ENCODE data around the gene FRMPD1.

The FRMPD1 gene

DNA sequence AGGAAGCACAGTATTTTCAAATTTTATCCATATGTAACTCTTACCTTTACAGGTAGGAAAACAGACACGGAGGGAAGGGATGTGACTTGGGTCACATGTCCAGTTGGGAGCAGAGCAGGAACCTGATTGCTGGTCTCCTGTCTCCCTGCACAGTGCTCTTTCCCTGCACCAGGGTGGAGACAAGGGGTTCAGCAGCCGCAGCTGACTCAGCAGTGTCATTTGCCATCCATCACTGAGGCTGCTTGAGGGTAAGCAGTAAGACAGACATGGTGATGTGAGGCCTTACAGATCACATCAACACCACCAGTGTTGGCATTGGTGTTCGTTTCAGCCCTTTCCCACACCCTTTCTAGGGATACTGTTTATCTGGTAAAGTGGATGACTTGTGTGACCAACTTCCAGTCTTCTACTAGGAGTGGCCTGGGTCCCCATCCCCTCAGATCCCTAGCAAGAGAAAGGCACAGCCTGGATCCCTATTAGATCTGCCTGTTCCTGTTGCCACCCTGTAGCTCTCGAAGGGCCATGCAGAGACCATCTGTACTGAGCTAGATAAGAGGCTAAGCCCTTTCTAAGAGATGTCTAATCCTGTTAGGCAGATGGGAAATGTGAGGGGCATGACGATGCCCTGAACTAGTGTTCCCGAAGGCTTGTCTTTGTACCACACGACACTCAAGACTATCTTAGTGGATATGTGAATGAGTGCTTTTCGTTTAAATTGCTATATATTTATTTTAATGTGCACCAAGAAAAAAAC is 29.1 kb downstream of the FRMPD1 start:
- no peak for DNase-seq

DNA sequence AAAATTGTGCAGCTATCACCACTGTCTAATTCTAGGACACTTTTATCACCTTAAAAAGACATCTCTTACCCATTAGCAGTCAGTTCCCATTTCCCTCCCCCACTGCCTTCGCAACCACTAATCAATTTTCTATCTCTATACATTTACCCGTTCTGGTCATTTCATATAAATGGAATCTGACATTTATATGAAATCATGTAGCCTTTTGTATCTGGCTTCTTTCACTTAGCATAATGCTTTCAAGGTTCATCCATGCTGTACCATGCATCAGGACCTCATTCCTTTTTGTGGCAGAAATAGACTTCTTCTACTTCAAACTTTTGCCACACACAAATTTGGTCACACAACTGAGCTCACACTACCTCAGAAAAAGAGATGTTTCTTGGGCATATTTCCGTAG is 32.2 kb downstream of the FRMPD1 start:
- DNase-seq: no peak

DNA sequence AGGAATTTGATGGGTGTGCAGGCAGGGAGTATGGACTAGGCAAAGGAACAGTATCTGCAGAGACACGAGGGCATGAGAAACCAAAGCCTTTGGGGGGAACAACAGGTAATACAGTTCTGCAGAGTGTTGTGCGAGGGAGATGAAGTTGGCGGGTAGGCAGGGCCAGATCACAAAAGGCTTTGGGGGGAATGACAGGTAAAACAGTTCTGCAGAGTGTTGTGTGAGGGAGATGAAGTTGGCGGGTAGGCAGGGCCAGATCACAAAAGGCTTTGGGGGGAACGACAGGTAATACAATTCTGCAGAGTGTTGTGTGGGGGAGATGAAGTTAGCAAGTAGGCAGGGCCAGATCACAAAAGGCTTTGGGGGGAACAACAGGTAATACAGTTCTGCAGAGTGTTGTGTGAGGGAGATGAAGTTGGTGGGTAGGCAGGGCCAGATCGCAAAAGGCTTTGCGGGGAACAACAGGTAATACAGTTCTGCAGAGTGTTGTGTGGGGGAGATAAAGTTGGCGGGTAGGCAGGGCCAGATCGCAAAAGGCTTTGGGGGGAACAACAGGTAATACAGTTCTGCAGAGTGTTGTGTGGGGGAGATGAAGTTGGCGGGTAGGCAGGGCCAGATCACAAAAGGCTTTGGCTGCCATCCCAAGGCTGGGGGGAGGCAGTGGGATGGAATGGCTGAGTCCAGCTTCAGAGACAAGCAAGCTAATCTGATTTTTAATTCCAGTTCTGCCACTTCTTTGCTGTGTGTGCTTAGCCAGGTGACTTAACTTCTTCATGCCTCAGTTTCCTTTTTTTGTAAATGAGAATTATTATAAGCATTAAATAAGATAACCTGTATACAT is 33.0 kb downstream of the FRMPD1 start:
- DNase-seq: no peak

DNA sequence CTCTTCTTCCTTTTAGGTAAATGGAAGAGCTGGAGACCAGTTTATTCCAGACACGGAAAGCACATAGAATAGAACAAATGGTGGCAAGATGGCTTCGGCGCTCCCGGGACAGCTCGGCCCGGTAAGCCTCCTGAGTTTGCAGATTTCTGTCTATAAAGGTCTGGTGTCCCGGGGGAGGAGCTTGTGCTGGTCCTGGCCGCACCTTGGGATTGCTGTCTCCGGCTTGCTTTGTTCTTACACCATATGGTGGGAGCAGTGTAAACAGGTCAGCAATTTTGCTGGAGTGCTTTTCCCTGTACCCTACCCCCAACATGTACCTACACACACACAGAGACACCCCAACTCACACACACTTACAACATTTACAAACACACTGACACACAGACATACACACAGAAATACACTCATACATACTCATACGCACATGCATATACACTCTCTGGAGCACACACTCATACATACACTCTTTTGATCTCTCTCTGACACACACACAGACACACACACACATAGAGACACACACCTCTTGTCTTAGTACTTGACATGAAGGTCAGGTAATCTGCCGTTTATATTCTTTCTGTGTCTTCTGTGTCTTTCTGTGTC is 42.0 kb downstream of the FRMPD1 start:
- no peak for DNase-seq

DNA sequence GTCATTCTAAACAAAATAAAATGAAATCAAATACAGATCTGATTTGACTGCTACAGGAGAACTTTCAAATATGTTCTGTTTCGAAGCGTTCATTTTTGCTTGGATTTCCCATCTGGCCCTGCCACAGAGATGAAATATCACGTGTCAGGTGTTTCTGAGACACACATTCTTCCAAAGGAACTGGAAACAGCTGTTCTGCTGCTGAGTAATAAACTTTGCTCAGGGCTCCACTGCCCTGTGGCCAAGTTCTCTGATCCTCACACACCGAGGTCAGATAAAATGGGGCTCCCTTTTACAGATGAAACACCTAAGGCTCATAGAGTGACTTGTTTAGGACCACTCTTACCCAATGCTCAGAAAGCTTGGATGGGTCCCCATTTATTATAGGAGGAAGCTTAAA is 42.5 kb downstream of the FRMPD1 start:
- no peak for DNase-seq

DNA sequence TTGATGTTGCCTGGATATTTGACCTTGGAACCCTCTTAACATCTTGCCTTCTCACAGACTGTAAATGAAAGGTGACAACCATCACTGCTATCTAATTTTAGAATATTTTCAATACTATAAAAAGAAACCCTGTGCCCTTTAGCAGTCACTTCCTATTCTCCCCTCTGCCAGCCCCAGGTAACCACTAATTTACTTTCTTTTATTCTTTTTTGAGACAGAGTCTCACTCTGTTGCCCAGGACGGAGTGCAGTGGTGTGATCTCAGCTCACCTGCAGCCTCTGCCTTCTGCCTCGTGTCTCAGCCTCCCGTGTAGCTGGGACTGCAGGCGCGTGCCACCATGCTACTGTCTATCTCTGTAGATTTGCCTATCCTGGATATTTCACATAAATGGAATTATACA is 43.6 kb downstream of the FRMPD1 start:
- DNase-seq: no peak

DNA sequence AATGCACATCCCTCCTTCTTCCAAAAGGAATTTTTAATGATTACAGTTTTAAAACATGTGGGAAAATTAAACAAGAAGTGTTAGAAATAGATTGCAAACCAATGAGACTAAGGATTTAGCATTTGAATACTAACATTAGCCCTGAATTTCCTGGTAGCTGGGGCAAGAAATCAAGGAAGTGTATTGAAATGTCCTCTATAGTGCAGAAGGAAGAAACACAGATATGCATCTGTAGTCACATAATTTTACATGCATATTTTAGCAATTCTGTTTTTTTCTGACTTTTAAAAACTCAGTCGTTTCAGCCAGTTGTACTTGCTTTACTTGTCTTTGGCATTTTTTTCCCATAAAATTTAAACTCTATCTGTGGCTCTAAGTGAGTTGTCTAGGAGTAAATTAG is 45.8 kb downstream of the FRMPD1 start:
- DNase-seq: no peak

DNA sequence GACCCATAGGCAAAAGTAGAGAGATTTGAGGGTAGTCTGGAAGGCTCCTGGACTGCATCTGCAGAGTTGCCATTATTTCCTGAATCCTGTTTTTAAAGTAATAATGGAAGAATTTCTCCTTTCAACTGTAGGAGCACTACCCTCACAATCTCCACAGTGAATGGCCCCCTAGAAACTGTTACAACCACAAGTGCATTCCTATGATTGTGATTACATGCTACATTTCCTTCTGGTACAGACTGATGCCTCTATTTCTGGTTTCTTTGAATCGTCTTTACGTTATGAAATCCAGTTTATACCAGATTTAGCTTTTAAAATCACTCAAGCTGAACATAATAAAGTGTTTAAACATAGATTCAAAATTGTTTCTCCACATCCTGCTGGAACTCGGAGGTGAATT is 49.4 kb downstream of the FRMPD1 start:
- no peak for DNase-seq

DNA sequence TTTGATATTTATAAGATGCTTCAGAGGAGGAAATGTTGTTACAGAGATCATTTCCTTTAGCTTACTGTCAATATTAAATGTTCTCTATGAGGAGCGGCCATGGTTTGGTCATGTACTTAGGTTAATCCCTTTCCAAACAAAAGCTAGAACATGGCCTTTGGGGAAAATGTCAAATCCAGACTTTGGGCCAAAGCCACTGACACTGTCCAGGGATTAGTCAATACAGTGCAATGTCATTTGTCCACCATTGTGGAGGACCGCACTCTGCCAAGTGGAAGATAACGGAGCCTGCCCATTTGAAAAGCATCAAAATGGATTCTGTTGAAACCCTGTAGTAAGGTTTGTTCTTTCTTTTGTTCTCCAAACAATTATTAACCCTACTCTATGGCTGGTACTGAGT is 50.1 kb downstream of the FRMPD1 start:
- DNase-seq: no peak

DNA sequence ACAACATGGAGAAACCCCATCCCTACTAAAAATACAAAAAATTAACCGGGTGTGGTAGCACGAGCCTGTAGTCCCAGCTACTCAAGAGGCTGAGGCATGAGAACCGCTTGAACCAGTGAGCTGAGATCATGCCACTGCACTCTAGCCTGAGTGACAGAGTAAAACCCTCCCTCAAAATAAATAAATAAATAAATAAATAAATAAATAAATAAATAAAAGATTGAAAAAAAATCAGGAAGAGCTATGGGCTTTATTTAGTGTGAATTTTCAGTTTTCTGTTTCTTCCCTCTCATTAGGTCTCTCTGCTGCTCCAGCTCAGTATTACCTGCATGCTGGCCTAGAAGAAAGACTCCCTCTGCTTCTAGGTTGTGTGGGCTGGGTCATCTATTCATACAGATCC is 55.0 kb downstream of the FRMPD1 start:
- DNase-seq: no peak

DNA sequence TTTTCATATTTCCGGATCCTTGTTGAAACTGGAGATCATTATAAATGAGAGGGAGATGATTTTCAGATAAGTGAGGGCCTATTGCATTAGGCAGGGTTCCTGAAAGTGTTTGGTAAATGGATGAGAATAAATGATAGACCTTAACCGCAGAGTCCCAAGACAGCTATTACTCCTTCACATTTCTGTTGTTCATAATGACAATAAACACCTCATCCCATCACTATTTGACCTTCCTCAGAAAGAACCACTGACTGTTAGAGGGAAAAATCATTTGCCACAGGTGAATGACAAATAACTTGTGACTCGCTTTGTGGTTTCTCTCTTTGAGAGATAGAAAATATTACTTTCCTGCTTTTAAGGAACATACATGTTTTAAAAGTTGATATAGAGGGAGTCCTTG is 55.5 kb downstream of the FRMPD1 start:
- no peak for DNase-seq

DNA sequence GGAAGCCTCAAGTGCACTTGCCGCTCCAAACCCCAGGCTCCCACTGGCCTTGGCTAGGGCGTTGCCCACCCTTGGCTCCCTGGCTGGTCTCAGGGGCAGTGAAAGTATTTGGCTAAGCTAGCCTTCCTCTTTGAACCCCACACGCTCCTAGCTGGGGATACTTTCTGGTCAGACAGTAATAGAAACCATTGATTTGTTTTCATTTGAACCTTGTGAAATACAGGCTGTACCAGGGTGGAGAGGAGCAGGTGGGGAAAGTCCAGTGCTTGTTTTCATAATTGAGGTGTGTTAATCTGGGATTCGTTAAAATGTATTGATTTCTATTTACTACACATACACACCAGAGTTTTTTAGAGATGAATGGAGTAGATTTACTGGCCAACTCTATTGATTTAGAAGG is 57.0 kb downstream of the FRMPD1 start:
- DNase-seq: no peak

DNA sequence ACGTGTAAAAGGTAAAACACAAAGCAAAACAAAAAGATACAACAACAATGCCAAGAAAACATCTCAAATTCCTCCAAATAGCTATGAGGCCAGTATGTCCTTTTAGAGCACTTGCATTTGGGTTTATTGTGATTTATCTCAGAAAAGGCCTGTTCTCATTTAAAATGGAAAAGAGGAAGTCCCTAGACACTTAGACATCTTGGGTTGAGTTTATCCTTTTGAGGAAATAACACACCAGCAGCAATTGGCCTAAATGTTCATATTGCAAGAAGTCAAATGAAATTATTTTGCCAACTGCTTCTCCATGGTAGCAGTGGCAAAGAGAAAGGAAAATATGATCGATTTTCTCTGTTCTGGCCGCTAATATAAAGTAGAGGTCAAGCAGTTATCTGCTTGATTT is 59.3 kb downstream of the FRMPD1 start:
- DNase-seq: peak; percentile 3 to 11

DNA sequence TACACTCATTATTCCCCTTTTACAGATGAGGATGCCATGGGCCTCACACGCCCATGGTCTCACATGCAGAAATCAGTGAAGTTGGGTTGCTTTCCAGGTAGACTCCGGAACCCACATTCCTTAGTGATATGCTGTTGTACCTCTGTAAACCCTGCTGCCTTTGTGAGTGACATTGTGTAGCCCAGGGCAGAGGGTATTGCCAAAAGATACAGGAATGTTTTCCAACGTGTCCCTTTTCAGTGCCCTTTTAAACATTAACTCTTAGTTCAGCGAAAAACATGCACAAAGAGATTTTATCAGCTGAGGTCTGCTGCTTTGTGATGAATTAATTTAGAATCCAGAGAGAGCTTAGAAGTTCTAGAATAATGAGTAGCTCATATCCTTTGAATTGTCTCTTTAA is 64.5 kb downstream of the FRMPD1 start:
- no peak for DNase-seq

DNA sequence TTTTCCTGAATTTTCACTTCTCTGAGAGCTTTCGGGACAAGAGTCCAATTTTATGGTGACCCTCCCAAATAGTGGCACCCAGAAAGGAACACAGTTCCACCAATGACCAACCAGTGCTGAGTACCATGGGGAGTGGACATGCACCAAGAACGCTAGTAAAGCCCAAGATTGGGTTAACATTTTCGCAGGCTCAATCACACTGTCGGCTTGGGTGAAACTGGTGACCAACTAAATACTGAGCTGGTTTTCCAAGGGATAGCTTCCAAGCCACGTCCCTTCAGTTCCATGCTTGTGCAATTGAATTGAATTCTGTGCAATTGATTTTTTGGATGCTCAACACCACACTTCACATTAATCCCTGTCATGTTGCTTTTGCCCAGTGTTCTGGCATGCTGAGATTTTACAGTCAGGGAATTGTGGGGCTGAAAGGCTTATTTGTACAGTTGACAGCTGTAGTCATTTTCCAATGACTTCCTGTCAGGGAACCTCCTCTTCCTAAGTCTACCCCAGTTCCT is 65.3 kb downstream of the FRMPD1 start:
- no peak for DNase-seq

DNA sequence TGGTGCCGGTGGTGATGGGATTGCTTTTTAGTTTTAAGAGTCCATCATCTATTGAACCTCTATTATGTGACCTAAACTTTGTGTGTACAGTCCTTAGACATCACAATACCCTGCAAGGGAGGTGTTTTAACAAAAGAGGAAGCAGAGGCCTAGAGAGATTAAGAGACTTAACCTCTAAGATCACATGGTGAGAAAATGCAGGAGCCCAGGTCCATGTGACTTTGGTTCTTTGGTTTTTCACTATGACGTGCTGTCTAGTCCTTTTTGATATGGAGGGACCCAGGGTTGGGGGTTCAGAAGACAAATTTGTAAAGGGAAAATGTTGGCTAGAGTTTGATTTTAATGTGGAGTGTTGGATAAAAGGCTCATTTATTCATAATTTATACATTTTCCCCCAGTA is 68.8 kb downstream of the FRMPD1 start:
- DNase-seq: no peak

DNA sequence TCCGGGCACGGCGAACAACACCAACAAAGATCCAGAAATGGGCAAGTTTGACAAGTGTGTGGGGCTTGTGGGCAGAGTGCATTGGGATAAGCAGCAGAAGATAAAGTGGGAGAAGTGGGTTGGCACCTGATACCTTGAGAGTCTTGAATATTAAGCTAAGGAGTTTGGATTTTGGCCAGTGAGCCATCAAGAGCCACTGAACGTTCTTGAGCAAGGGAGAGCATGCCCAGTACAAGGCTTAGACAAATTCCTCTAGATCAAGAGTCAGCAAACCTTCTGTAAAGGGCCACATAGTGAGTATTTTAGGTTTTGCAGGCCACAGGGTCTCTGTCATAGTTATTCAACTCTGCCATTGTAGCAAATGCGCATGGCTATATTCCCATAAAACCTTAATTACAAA is 76.3 kb downstream of the FRMPD1 start:
- no peak for DNase-seq

DNA sequence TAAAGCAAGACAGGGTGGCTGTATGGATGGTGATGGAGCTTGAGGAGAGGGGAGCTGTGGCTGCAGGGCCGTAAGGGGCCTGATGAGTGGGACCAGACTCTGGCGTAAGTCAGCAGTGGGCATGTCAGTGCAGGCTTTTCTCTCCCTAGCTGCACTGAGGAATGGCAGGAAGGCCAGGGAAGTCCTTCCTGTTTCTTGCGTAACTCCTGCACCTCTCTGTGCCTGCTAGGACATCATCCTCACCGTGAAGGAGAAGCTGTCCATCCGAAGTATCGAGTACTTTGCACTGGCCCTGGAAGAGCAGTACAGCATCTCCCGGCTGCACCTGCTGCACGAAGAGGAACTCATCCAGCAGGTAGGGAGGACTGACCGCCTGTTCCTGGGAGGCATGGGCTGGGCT is 78.7 kb downstream of the FRMPD1 start:
- DNase-seq: no peak

DNA sequence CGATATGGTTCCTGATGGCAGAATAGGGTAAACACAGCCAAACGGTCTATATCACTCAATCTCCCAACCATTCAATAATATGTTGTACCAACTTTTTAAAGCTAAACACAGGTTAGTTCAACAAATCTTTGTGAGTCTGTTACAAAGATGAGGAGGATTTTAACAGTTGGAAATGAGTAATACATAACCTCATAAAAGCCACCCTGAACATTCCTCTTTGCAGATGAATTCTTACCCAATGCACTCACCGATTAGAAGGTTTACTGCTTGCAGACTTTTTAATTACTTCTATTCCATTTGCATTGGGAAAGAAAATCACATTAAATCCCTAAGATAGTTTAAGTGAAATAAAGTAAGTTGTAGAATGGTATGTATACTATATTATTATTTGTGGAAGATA is 79.5 kb downstream of the FRMPD1 start:
- DNase-seq: no peak

DNA sequence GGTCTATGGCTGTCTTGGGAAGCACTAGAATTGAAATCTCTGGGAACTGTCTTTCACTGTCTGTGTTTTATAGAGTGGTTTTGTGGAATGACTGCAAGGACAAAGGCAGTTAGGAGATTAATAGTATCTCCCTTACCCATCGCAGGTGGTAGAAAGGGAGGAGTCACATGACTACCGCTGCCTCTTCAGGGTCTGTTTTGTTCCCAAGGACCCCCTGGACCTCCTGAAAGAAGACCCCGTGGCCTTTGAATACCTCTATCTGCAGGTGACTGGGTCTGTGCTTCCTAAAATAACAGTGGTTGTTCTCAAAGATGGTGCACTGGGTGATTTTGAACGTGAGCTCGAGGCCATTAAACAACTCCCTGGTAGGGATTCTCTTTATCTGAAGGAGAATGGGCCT is 80.1 kb downstream of the FRMPD1 start:
- DNase-seq: no peak

DNA sequence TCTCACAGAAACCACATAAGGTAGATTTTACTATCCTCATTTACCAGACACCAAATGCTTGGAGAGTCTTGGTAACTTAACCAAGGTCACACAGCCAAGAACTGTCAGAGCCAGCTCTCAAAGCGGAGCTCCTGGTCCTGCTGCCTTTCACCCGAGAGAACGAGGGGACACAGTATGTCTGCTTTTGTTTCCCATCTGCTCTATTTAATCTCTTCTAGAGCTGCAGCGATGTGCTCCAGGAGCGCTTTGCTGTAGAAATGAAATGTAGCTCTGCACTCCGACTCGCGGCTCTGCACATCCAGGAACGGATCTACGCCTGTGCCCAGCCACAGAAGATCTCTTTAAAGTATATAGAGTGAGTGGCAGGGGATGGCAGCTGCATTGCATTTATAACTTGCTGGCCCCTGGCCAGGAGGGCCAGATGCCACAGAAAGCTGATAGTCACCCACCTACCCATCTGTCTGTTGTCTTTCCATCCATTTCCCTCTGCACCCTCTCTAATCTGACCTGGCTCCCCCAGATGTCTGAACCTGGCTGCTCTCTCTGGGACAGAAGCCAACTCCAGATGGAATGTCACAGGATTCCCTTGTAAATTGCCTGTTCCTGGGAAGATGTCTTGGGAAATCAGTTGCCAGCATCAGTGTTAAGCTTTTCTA is 81.5 kb downstream of the FRMPD1 start:
- DNase-seq: no peak

DNA sequence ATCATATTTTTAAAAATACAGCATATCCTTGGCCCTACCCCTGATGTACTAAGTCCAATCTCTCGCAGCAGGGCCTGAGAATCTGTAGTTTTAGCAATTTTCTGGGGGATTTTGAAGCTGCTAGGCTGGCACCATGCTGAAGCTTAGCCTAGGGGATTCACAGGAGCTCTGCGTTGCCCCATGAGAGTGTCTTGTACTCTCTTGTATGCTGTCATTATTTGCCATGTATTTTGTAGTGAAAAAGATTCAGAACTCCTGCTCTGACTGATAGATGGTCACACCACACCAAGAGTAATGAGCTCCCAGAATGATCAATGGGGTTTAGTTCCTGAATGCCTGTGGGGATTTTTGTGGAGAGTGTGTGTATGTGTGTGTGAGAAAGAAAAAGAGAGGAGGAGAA is 82.2 kb downstream of the FRMPD1 start:
- no peak for DNase-seq

DNA sequence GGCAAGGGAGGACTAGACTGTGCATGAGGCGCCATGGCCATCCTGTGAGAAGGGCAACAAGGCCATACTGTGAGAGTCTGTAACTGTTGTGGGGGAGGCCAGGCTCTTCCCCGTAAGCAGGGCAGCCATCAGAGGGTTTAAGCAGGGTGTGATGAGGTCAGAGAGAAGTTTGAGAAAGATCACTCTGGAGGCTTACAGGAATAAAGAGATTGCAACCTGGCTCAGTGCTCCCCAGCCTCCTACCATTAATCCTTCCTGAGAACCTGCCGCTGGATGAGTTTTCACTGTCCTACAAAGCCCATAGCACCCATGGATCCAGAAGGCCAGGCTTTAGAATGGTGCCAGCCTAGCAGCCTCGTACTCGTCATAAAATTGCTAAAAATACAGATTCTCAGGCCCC is 88.5 kb downstream of the FRMPD1 start:
- DNase-seq: no peak
